ENCODE data around the gene CNST. TPM values are rescaled to one million over a fixed set of nuclear protein-coding genes. Genes with fewer than 3 reads are reported as not detected.

Gene CNST
- total RNA-seq, 1 donor from 2014 or later = 25.6 TPM

DNA sequence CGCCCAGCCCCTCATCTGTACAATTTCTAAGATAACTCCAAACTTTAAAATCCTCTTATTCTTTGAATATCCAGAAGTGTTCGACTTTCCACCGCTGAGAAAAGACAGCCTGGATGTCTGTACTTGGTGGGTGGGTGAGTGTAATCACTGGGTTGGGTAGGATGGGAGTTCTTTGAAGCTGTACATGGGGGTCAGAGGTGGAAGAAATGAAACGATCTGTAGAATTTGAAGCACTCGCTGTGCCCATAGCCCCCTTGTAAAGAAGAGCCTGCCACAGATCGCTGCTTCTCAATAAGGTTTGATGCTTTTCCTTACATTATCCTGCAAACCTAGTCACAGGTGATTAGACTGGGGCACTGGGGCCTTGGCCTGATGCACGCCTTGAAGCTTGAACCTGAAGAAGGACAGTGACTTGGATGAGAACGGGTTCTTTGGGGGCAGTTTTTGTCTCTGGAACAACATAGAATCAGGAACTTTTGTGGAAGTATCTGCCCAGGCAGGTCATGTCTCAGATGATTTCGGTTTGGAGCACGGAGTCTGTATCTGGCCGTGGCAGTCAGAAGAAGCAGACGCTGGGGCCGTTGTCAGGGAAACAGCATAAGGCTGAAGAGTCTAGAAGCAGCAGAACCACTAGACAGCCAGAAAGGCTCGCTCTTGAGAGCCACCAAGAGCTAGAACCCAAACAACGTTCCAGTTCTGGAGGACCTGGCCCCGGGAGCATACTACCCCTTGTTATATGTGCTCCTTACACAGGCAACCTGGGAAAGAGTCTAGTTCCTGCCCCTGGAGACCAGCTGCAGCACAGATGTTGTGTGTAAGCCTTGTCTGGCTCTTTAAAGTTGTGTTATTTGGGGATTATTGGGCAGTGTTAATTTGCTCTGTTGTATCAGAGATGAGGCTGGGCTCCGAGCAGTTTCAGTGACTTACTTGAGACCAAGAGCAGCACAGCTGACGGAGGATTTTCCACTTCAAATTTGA is 112.8 kb downstream of the CNST start:
- H3K4me1 Mint-ChIP-seq = peaks cover 19% of the 10 kb centered on the region
- H3K4me3 Mint-ChIP-seq = no peak overlapping the region
- Histone ChIP-seq H3K27ac (no peak overlapping the region), H3K79me2 (ENCODE audit: low read depth) (no peaks in the 10 kb centered on the region), H2AFZ (replicated peaks) (no peak overlapping the region), H3K36me3 (no peaks in the 10 kb centered on the region), H3K27me3 (no peaks in the 10 kb centered on the region), H3K4me2 (no peak overlapping the region), H3F3A (ENCODE audit: low read depth) (no peaks in the 10 kb centered on the region), H3K4me3 (no peak overlapping the region), H3K4me1 (no peaks in the 10 kb centered on the region), H3K9ac (no peak overlapping the region), H3K9me3 (ENCODE audit: low read depth) (no peaks in the 10 kb centered on the region), H4K20me1 (ENCODE audit: low read depth) (no peaks in the 10 kb centered on the region)
- H3K27ac Mint-ChIP-seq = no peak overlapping the region
- TF ChIP-seq EZH2phosphoT487 (IDR thresholded peaks at IDR 0.05) (no peak), CTCF (IDR thresholded peaks at IDR 0.05) (no peak), EZH2 (IDR thresholded peaks at IDR 0.05) (no peak)
- no peak for DNase-seq (ENCODE audit: low spot score)
- peaks cover 5% of the 10 kb centered on the region for H3K27me3 Mint-ChIP-seq (ENCODE audit: insufficient read depth, low read depth)
- no peaks in the 10 kb centered on the region for H3K36me3 Mint-ChIP-seq
- H3K9me3 Mint-ChIP-seq = peaks cover 2% of the 10 kb centered on the region

- H3K4me1 Mint-ChIP-seq = peaks cover 16% of the 10 kb centered on the region
- Histone ChIP-seq H3F3A (ENCODE audit: low read depth) (no peaks in the 10 kb centered on the region), H3K27ac (no peak overlapping the region), H3K79me2 (ENCODE audit: low read depth) (no peaks in the 10 kb centered on the region), H3K9ac (no peak overlapping the region), H4K20me1 (ENCODE audit: low read depth) (no peaks in the 10 kb centered on the region), H3K4me3 (no peak overlapping the region), H3K4me1 (no peaks in the 10 kb centered on the region), H3K27me3 (no peaks in the 10 kb centered on the region), H3K4me2 (no peak overlapping the region), H2AFZ (replicated peaks) (no peak overlapping the region), H3K9me3 (ENCODE audit: low read depth) (no peaks in the 10 kb centered on the region), H3K36me3 (no peaks in the 10 kb centered on the region)
- no peaks in the 10 kb centered on the region for H3K36me3 Mint-ChIP-seq
- DNase-seq (ENCODE audit: low spot score) = no peak
- no peak overlapping the region for H3K4me3 Mint-ChIP-seq
- no peak for TF ChIP-seq EZH2 (IDR thresholded peaks at IDR 0.05)
- TF ChIP-seq EZH2phosphoT487 (IDR thresholded peaks at IDR 0.05) = no peak
- TF ChIP-seq CTCF (IDR thresholded peaks at IDR 0.05) = no peak
- H3K27me3 Mint-ChIP-seq (ENCODE audit: insufficient read depth, low read depth) = peaks cover 10% of the 10 kb centered on the region
- H3K27ac Mint-ChIP-seq = no peak overlapping the region
- H3K9me3 Mint-ChIP-seq = peaks cover 2% of the 10 kb centered on the region
These were observed 113.5 kb downstream of the CNST start for GRCh38 chr1:246679794-246680177.

DNA sequence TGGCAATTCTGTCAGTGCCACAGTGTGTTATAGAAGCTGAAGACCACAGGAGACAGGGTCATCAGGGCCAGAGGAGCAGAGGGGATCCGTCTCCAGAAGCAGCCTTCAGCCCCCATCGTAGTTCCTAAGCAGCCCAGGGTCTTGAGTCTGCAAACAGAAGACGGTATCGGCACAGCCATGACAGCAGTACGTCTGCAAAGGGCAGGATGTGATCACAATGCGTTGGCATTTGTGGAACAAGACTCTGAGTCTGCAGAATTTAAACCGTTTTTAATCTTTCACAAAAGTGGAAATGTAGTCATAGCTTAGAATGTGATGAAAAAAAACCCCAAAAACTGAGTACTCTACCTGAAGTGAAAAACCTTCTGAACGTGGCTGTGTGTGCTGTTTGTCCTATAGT is 113.9 kb downstream of the CNST start:
- Mint-ChIP-seq H3K9me3 (peaks cover under 1% of the 10 kb centered on the region), H3K27ac (no peak overlapping the region), H3K4me3 (no peak overlapping the region), H3K36me3 (no peaks in the 10 kb centered on the region), H3K27me3 (ENCODE audit: insufficient read depth, low read depth) (peaks cover 12% of the 10 kb centered on the region), H3K4me1 (peaks cover 16% of the 10 kb centered on the region)
- H3K9me3 ChIP-seq (ENCODE audit: low read depth) = no peaks in the 10 kb centered on the region
- no peak for TF ChIP-seq EZH2phosphoT487 (IDR thresholded peaks at IDR 0.05)
- TF ChIP-seq CTCF (IDR thresholded peaks at IDR 0.05) = no peak
- TF ChIP-seq EZH2 (IDR thresholded peaks at IDR 0.05) = no peak
- H3K27me3 ChIP-seq = no peaks in the 10 kb centered on the region
- H3K4me2 ChIP-seq = no peak overlapping the region
- H4K20me1 ChIP-seq (ENCODE audit: low read depth) = no peaks in the 10 kb centered on the region
- H2AFZ ChIP-seq (replicated peaks) = no peak overlapping the region
- no peak overlapping the region for H3K9ac ChIP-seq
- H3K36me3 ChIP-seq = no peaks in the 10 kb centered on the region
- no peaks in the 10 kb centered on the region for H3K4me1 ChIP-seq
- H3F3A ChIP-seq (ENCODE audit: low read depth) = no peaks in the 10 kb centered on the region
- no peak overlapping the region for H3K27ac ChIP-seq
- H3K79me2 ChIP-seq (ENCODE audit: low read depth) = no peaks in the 10 kb centered on the region
- H3K4me3 ChIP-seq = no peak overlapping the region
- DNase-seq (ENCODE audit: low spot score) = no peak

Measured in neural progenitor cell (in vitro differentiated cells).